HL-60 (cell line): ENCODE measurements around the gene EEPD1.

Experiments
- DNase-seq, 2 experiments: peaks; one replicate each; pipeline ENCODE4 v3.0.0-alpha.2; 2010 to 2020; ENCODE audit warnings: low read depth in 1 of 2, low spot score in 1 of 2
- H3K27ac ChIP-seq: fragments of 250-450 bp; sonication (Bioruptor Pico); replicated peaks from 2 replicates; pipeline ENCODE4 v1.5.1; 2020; ENCODE audit warnings: mild to moderate bottlenecking, moderate library complexity
- H3K27me3 ChIP-seq: fragments of 250-450 bp; sonication (Bioruptor Pico); 2 replicates; pipeline ENCODE4 v1.5.1; 2021; ENCODE audit warnings: mild to moderate bottlenecking, moderate library complexity; ENCODE audit not compliant: insufficient read depth, poor library complexity, severe bottlenecking
- H3K4me3 ChIP-seq: replicated peaks from 2 replicates; pipeline ENCODE4 v1.5.1; 2011; ENCODE audit warnings: mild to moderate bottlenecking, control low read depth, low read length; ENCODE audit not compliant: insufficient read depth
- GABPA ChIP-seq: IDR thresholded peaks from 2 replicates; pipeline ENCODE4 v1.6.1; 2012; ENCODE audit warnings: low read depth
- POLR2AphosphoS5 ChIP-seq: IDR thresholded peaks from 2 replicates; pipeline ENCODE4 v1.6.1; 2012; ENCODE audit warnings: low read depth
- SPI1 ChIP-seq: IDR thresholded peaks from 2 replicates; pipeline ENCODE4 v1.6.1; 2012; ENCODE audit warnings: low read depth, mild to moderate bottlenecking, borderline replicate concordance
- TF ChIP-seq, protein P1 (sequence below): IDR thresholded peaks from 2 replicates; pipeline ENCODE4 v1.6.1; 2012; ENCODE audit warnings: low read depth; ENCODE audit not compliant: insufficient replicate concordance
- TF ChIP-seq, protein P2 (sequence below): IDR thresholded peaks from one replicate; pipeline ENCODE4 v1.5.1; 2011; ENCODE audit warnings: low read length, control low read depth, inconsistent platforms; ENCODE audit not compliant: insufficient read depth

Gene EEPD1

DNA sequence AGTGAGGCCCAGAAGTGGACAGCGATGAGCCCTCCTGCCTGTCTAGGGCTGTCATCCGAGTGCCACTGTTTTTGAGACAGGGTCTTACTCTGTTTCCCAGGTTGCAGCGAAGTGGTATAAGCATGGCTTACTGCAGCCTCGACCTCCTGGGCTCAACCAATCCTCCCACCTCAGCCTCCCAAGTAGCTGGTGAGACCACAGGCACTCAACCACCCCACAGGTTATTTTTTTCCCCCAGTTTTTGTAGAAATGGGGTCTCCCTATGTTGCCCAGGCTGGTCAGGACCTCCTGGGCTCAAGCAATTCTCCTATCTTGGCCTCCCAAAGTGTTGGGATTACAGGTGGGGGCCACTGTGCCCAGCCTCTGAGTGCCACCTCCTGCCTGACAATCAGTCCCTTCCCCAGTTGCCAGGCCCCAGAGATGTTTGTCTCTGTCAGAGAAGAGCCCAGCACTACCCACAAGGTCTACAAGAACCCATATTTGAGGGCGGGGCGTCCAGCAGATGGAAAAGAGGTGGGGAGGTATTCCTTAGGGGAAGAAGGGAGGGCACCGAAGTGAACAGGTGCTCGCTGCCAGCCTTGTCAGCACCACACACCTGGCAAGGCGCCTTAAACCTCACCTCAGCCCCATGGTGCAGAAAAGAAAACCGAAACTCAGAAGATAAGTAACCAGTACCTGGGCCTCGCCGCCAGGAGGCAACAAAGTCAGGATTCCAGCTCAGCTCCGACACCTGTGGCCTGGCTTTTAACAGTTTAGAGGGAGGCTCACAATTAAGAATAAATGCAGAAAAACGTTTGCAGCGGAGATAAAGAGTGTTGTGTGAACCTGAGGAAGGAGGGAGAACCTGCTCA lies 159.2 kb downstream of the EEPD1 start:
- no peak for DNase-seq
- TF ChIP-seq, protein P1, sequence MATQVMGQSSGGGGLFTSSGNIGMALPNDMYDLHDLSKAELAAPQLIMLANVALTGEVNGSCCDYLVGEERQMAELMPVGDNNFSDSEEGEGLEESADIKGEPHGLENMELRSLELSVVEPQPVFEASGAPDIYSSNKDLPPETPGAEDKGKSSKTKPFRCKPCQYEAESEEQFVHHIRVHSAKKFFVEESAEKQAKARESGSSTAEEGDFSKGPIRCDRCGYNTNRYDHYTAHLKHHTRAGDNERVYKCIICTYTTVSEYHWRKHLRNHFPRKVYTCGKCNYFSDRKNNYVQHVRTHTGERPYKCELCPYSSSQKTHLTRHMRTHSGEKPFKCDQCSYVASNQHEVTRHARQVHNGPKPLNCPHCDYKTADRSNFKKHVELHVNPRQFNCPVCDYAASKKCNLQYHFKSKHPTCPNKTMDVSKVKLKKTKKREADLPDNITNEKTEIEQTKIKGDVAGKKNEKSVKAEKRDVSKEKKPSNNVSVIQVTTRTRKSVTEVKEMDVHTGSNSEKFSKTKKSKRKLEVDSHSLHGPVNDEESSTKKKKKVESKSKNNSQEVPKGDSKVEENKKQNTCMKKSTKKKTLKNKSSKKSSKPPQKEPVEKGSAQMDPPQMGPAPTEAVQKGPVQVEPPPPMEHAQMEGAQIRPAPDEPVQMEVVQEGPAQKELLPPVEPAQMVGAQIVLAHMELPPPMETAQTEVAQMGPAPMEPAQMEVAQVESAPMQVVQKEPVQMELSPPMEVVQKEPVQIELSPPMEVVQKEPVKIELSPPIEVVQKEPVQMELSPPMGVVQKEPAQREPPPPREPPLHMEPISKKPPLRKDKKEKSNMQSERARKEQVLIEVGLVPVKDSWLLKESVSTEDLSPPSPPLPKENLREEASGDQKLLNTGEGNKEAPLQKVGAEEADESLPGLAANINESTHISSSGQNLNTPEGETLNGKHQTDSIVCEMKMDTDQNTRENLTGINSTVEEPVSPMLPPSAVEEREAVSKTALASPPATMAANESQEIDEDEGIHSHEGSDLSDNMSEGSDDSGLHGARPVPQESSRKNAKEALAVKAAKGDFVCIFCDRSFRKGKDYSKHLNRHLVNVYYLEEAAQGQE = no peak
- TF ChIP-seq, protein P2, sequence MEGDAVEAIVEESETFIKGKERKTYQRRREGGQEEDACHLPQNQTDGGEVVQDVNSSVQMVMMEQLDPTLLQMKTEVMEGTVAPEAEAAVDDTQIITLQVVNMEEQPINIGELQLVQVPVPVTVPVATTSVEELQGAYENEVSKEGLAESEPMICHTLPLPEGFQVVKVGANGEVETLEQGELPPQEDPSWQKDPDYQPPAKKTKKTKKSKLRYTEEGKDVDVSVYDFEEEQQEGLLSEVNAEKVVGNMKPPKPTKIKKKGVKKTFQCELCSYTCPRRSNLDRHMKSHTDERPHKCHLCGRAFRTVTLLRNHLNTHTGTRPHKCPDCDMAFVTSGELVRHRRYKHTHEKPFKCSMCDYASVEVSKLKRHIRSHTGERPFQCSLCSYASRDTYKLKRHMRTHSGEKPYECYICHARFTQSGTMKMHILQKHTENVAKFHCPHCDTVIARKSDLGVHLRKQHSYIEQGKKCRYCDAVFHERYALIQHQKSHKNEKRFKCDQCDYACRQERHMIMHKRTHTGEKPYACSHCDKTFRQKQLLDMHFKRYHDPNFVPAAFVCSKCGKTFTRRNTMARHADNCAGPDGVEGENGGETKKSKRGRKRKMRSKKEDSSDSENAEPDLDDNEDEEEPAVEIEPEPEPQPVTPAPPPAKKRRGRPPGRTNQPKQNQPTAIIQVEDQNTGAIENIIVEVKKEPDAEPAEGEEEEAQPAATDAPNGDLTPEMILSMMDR = no peak
- TF ChIP-seq POLR2AphosphoS5 = no peak
- no peak for TF ChIP-seq GABPA
- TF ChIP-seq SPI1 = no peak
- Histone ChIP-seq H3K27ac (no peak overlapping the region), H3K27me3 (no peaks in the 10 kb centered on the region), H3K4me3 (no peak overlapping the region)

DNA sequence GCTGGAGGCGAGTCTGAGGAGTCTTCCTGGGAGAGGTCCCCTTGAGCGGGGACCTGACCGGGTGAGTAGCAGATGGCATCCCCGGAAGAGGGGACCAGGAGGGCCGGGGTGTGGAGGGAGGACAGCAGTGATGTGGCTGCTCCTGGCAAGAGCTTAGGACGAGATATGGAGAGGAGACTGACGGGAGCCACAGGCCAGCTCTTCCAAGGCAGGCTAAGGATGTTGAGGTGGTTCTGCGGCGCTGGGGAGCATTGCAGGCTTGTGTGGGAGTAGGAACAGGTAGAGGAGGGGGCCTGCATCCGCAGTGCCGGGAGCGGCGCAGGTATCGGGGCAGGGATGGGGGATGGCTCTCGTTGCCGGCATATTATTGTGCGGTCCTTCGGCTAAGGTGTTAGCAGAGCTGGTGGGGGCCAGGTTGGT lies 159.9 kb downstream of the EEPD1 start:
- Histone ChIP-seq H3K27me3 (no peaks in the 10 kb centered on the region), H3K27ac (no peak overlapping the region), H3K4me3 (no peak overlapping the region)
- no peak for TF ChIP-seq POLR2AphosphoS5
- TF ChIP-seq, protein P2 = no peak
- TF ChIP-seq GABPA = no peak
- TF ChIP-seq, protein P1 = no peak
- TF ChIP-seq SPI1 = no peak
- DNase-seq = no peak

DNA sequence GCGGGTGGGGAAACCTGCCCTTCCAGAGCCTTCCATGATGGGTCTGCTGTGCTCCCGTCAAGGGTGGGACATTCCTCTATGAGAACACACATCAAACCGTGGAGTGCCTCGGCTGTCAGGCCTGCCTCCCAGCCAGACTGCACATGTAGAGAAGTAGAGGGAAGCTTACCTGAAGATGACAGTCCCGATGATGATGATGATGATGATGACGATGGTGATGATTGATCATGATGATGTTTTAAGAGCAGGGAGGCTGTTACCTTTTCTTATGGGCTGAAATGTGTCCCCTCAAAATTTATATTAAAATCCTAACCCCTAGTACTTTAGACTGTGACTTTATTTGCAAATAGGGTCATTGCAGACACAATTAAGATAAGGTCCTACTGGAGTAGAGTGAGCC lies 160.6 kb downstream of the EEPD1 start:
- TF ChIP-seq, protein P2 = no peak
- TF ChIP-seq SPI1 (no peak), GABPA (no peak), POLR2AphosphoS5 (no peak)
- TF ChIP-seq, protein P1 = no peak
- DNase-seq = no peak
- Histone ChIP-seq H3K27me3 (no peaks in the 10 kb centered on the region), H3K4me3 (no peak overlapping the region), H3K27ac (no peak overlapping the region)
